ENCODE data around the gene GPX3. TPM values are rescaled to one million over a fixed set of nuclear protein-coding genes. Genes with fewer than 3 reads are reported as not detected.
A peak's percentile ranks its signal among the peaks of the same experiment; 100 is the strongest.

Gene GPX3
- total RNA-seq, 1 donor from 2014 or later: 855 TPM

GRCh38 chr5:151038801-151039238 lies 18.4 kb downstream of the GPX3 start:
- H3K4me3 ChIP-seq: no peak overlapping the region
- ATAC-seq (no peak), DNase-seq (no peak)
- no peaks in the 10 kb centered on the region for H3K9me3 ChIP-seq
- H3K4me1 ChIP-seq: peaks cover 60% of the 10 kb centered on the region
- no peaks in the 10 kb centered on the region for H3K27me3 ChIP-seq (ENCODE audit: low read depth)
- peaks cover 97% of the 10 kb centered on the region for H3K36me3 ChIP-seq
- TF ChIP-seq, protein P1, sequence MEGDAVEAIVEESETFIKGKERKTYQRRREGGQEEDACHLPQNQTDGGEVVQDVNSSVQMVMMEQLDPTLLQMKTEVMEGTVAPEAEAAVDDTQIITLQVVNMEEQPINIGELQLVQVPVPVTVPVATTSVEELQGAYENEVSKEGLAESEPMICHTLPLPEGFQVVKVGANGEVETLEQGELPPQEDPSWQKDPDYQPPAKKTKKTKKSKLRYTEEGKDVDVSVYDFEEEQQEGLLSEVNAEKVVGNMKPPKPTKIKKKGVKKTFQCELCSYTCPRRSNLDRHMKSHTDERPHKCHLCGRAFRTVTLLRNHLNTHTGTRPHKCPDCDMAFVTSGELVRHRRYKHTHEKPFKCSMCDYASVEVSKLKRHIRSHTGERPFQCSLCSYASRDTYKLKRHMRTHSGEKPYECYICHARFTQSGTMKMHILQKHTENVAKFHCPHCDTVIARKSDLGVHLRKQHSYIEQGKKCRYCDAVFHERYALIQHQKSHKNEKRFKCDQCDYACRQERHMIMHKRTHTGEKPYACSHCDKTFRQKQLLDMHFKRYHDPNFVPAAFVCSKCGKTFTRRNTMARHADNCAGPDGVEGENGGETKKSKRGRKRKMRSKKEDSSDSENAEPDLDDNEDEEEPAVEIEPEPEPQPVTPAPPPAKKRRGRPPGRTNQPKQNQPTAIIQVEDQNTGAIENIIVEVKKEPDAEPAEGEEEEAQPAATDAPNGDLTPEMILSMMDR (IDR thresholded peaks at IDR 0.05): no peak
- peak overlapping the region; percentile 66 for H3K27ac ChIP-seq
- intact Hi-C loops (cut with DNase I): no loop called here

DNA sequence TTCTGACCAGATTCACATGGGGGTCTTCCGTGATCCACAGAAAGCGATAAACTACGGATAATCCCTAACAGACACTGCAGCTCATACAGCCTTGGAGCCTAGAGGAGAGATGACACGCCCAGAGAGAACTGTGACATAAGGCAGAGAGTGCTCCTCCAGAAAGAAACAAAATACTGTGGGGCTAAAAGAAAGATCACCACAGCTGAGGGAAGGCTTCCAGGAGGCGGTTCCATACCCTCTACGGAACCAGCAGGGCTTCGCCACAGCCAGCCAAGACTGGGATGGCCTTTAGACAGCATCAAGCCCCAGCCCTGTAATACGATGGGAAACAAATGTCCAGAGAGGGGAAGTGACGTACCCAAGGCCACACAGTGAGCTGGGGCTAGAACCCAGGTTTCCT lies 19.3 kb downstream of the GPX3 start:
- Histone ChIP-seq H3K4me3 (no peak overlapping the region), H3K36me3 (peaks cover 100% of the 10 kb centered on the region), H3K9me3 (no peaks in the 10 kb centered on the region), H3K27ac (peak overlapping the region; percentile 66), H3K27me3 (ENCODE audit: low read depth) (no peaks in the 10 kb centered on the region), H3K4me1 (peaks cover 60% of the 10 kb centered on the region)
- peak in 1 of 2 donors; percentile 21 for ATAC-seq
- TF ChIP-seq, protein P1 (IDR thresholded peaks at IDR 0.05): no peak
- intact Hi-C loops (cut with DNase I): no loop called here
- DNase-seq: peak; percentile 31

- TF ChIP-seq, protein P1 (IDR thresholded peaks at IDR 0.05): no peak
- H3K27ac ChIP-seq: peak overlapping the region; percentile 66
- peaks cover 60% of the 10 kb centered on the region for H3K4me1 ChIP-seq
- intact Hi-C loops (cut with DNase I): no loop called here
- H3K27me3 ChIP-seq (ENCODE audit: low read depth): no peaks in the 10 kb centered on the region
- H3K4me3 ChIP-seq: no peak overlapping the region
- peaks cover 100% of the 10 kb centered on the region for H3K36me3 ChIP-seq
- ATAC-seq (peak; percentile 27 to 38), DNase-seq (peak; percentile 28)
- H3K9me3 ChIP-seq: no peaks in the 10 kb centered on the region
These were observed 19.9 kb downstream of the GPX3 start for GRCh38 chr5:151040211-151040747.

DNA sequence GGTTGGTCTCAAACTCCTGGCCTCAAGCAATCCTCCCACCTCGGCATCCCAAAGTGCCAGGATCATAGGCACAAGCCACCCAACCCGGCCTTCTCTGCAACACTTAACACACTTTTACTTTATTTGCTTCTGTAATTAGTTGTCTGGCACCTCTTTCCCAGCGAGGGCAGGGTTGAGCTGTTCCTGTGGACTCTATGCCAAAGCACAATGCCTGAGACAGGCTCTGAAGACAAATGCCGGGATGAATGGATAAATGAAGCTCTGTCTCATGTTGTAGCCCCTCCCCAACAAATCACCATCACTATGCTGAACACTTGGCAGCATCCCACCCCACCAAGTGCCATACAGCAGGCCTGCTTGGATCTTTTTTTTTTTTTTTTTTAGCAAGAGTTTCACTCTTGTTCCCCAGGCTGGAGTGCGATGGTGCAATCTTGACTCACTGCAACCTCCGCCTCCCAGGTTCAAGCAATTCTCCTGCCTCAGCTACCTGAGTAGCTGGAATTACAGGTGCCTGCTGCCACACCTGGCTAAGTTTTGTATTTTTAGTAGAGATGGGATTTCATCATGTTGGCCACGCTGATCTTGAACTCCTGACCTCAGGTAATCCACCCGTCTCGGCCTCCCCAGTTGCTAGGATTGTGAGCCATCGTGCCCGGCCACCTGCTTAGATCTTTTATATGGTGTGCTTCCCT lies 21.3 kb downstream of the GPX3 start:
- H3K36me3 ChIP-seq: peaks cover 100% of the 10 kb centered on the region
- H3K4me1 ChIP-seq: peaks cover 56% of the 10 kb centered on the region
- H3K27me3 ChIP-seq (ENCODE audit: low read depth): no peaks in the 10 kb centered on the region
- peak overlapping the region; percentile 7 for H3K27ac ChIP-seq
- TF ChIP-seq, protein P1 (IDR thresholded peaks at IDR 0.05): no peak
- ATAC-seq (peak; percentile 5 to 51), DNase-seq (peak; percentile 58)
- H3K9me3 ChIP-seq: no peaks in the 10 kb centered on the region
- no peak overlapping the region for H3K4me3 ChIP-seq
- intact Hi-C loops (cut with DNase I): no loop called here

- intact Hi-C loops (cut with DNase I): no loop called here
- H3K27ac ChIP-seq: peak overlapping the region; percentile 7
- ATAC-seq: no peak
- H3K4me3 ChIP-seq: no peak overlapping the region
- DNase-seq: peak; percentile 17
- H3K4me1 ChIP-seq: peaks cover 51% of the 10 kb centered on the region
- no peaks in the 10 kb centered on the region for H3K27me3 ChIP-seq (ENCODE audit: low read depth)
- peaks cover 100% of the 10 kb centered on the region for H3K36me3 ChIP-seq
- no peaks in the 10 kb centered on the region for H3K9me3 ChIP-seq
- TF ChIP-seq, protein P1 (IDR thresholded peaks at IDR 0.05): no peak
These were observed 22.2 kb downstream of the GPX3 start for GRCh38 chr5:151042453-151043093.
